Placental pericyte (primary cell): ENCODE measurements around the gene PFN3. TPM values are rescaled to one million over a fixed set of nuclear protein-coding genes. Genes with fewer than 3 reads are reported as not detected.

Experiments
- total RNA-seq: library from RNA; depleted of rRNA; stranded (reverse); fragments of >200 nt; gene quantifications from 2 replicates; pipeline ENCODE4 v1.2.3, GENCODE V29; 2012

PFN3 gene
- not detected in 2 replicates for total RNA-seq

GRCh38 chr5:177399997-177400868, at the start of gene PFN3:
Gene PFN3 (minus strand): TSS chr5:177400661. CDS start chr5:177400576, 85 bp downstream.

GRCh38 chr5:177446200-177447065, 46.0 kb upstream of the PFN3 start, which contains the start of gene PRR7:
Gene PRR7 (plus strand): TSS chr5:177446814. CDS start chr5:177455068, 8,254 bp downstream.

GRCh38 chr5:177426566-177427210, 26.2 kb upstream of the PFN3 start, which contains the start of gene GRK6:
Gene GRK6 (plus strand): TSS chr5:177426676. CDS start chr5:177426846, 170 bp downstream.

GRCh38 chr5:177409043-177409801, 8.8 kb upstream of the PFN3 start, which contains the start of gene F12:
Gene F12 (minus strand): TSS chr5:177409564. CDS start chr5:177409527, 37 bp downstream.

GRCh38 chr5:177384134-177384533, 16.3 kb downstream of the PFN3 start, which contains the start of gene SLC34A1:
Gene SLC34A1 (plus strand): TSS chr5:177384434. CDS start chr5:177385742, 1,308 bp downstream.

GRCh38 chr5:177357459-177358351, 42.8 kb downstream of the PFN3 start, which contains the start of gene RGS14:
Gene RGS14 (plus strand): TSS chr5:177357924. CDS start chr5:177358025, 101 bp downstream.

GRCh38 chr5:177351392-177352329, 48.8 kb downstream of the PFN3 start, which contains the start of gene LMAN2:
Gene LMAN2 (minus strand): TSS chr5:177351668. CDS start chr5:177351647, 21 bp downstream.

Other genes starting within 250 kb of the PFN3 start
- gene RAB24, start 96.9 kb downstream of the PFN3 start, total RNA-seq, result 10.7 and 35.5 TPM in 2 replicates
- 99.4 and 145 TPM in 2 replicates for gene PRELID1, start 96.9 kb downstream of the PFN3 start, total RNA-seq
- gene MXD3, start 88.8 kb downstream of the PFN3 start, total RNA-seq, result 1.8 and 10.6 TPM in 2 replicates
- 242 and 674 TPM in 2 replicates for gene LMAN2, start 49.0 kb downstream of the PFN3 start, total RNA-seq
- gene RGS14, start 42.7 kb downstream of the PFN3 start, total RNA-seq, result 4.7 and 6.6 TPM in 2 replicates
- not detected in 2 replicates for gene SLC34A1, start 16.2 kb downstream of the PFN3 start, total RNA-seq
- gene F12, start 8.9 kb upstream of the PFN3 start, total RNA-seq, result 0.22 and 0.57 TPM in 2 replicates
- 35.9 and 47.4 TPM in 2 replicates for gene GRK6, start 26.0 kb upstream of the PFN3 start, total RNA-seq
- gene PRR7, start 46.2 kb upstream of the PFN3 start, total RNA-seq, result 3.7 and 8.6 TPM in 2 replicates
- gene DBN1, start 73.0 kb upstream of the PFN3 start, total RNA-seq, result 125 and 151 TPM in 2 replicates
- 153 and 326 TPM in 2 replicates for gene PDLIM7, start 96.9 kb upstream of the PFN3 start, total RNA-seq
- gene DOK3, start 109.2 kb upstream of the PFN3 start, total RNA-seq, result 2.2 and 4.2 TPM in 2 replicates
- gene DDX41, start 116.3 kb upstream of the PFN3 start, total RNA-seq, result 80.2 and 88.6 TPM in 2 replicates
- gene FAM193B, start 153.9 kb upstream of the PFN3 start, total RNA-seq, result 27.6 and 27.9 TPM in 2 replicates
- 164 and 297 TPM in 2 replicates for gene TMED9, start 191.5 kb upstream of the PFN3 start, total RNA-seq
- 43.1 and 43.5 TPM in 2 replicates for gene B4GALT7, start 199.5 kb upstream of the PFN3 start, total RNA-seq